HG03280 (cell line): ENCODE measurements around the gene CFAP61.
A peak's percentile ranks its signal among the peaks of the same experiment; 100 is the strongest.

Experiments
- ATAC-seq: cut with Tn5 transposase; IDR thresholded peaks from one replicate; pipeline ENCODE4 v1.9.1; 2021; ENCODE audit warnings: mild to moderate bottlenecking, moderate library complexity; ENCODE audit not compliant: unreplicated experiment

Gene CFAP61

GRCh38 chr20:20173254-20173653 is 120.9 kb downstream of the CFAP61 start:
- no peak for ATAC-seq

GRCh38 chr20:20174089-20174835 is 121.9 kb downstream of the CFAP61 start:
- ATAC-seq, result no peak

GRCh38 chr20:20181322-20181721 is 129.0 kb downstream of the CFAP61 start:
- ATAC-seq, result no peak

- ATAC-seq, result no peak
These were observed 131.8 kb downstream of the CFAP61 start for GRCh38 chr20:20184149-20184548.

GRCh38 chr20:20184706-20185105 is 132.4 kb downstream of the CFAP61 start:
- no peak for ATAC-seq

GRCh38 chr20:20188647-20189046 is 136.3 kb downstream of the CFAP61 start:
- no peak for ATAC-seq

GRCh38 chr20:20192366-20192765 is 140.0 kb downstream of the CFAP61 start:
- no peak for ATAC-seq

GRCh38 chr20:20195021-20195705 is 142.8 kb downstream of the CFAP61 start:
- no peak for ATAC-seq

GRCh38 chr20:20196610-20197009 is 144.3 kb downstream of the CFAP61 start:
- ATAC-seq, result no peak

GRCh38 chr20:20198011-20198410 is 145.7 kb downstream of the CFAP61 start:
- no peak for ATAC-seq

- no peak for ATAC-seq
These were observed 147.2 kb downstream of the CFAP61 start for GRCh38 chr20:20199361-20200160.

GRCh38 chr20:20201124-20201523 is 148.8 kb downstream of the CFAP61 start:
- ATAC-seq, result no peak

- no peak for ATAC-seq
These were observed 149.3 kb downstream of the CFAP61 start for GRCh38 chr20:20201639-20202038.

GRCh38 chr20:20202768-20203167 is 150.4 kb downstream of the CFAP61 start:
- ATAC-seq, result no peak

GRCh38 chr20:20203784-20204183 is 151.5 kb downstream of the CFAP61 start:
- no peak for ATAC-seq

GRCh38 chr20:20204256-20204655 is 151.9 kb downstream of the CFAP61 start:
- ATAC-seq, result no peak

GRCh38 chr20:20205141-20205861 is 153.0 kb downstream of the CFAP61 start:
- no peak for ATAC-seq

- ATAC-seq, result no peak
These were observed 153.5 kb downstream of the CFAP61 start for GRCh38 chr20:20205862-20206236.

GRCh38 chr20:20206788-20207187 is 154.5 kb downstream of the CFAP61 start:
- peak; percentile 43 for ATAC-seq

- no peak for ATAC-seq
These were observed 155.0 kb downstream of the CFAP61 start for GRCh38 chr20:20207291-20207690.

GRCh38 chr20:20207872-20208271 is 155.5 kb downstream of the CFAP61 start:
- ATAC-seq, result peak; percentile 40
